DMS53 treated with DMSO at 0.1 percent for 48 hours (cell line): ENCODE data around the gene AGAP1.

ENCODE experiments used
- DNase-seq: peaks from one replicate; lab custom pipeline; 2025; ENCODE audit not compliant: unreplicated experiment; lab: John Stamatoyannopoulos, UW

Gene AGAP1

DNA sequence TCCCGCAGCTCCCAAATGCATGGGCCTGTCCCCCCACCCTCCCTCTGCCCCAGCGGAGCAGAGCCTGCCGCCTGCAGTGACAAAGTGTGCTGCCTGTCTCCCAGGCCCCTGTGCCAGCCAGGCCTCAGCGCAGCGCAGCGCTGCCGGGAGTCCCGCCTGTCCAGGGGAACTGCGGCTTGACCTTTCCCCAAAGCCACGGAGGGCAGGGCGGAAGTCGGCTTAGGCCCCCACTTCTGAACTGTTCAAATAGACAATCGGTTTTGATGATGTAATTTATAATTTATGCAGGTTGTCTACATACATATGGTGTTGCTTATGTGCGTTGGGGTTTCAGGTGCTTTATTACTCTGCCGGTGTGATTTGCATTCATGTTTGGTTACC, 667.2 kb downstream of the AGAP1 start:
- no peak for DNase-seq

DNA sequence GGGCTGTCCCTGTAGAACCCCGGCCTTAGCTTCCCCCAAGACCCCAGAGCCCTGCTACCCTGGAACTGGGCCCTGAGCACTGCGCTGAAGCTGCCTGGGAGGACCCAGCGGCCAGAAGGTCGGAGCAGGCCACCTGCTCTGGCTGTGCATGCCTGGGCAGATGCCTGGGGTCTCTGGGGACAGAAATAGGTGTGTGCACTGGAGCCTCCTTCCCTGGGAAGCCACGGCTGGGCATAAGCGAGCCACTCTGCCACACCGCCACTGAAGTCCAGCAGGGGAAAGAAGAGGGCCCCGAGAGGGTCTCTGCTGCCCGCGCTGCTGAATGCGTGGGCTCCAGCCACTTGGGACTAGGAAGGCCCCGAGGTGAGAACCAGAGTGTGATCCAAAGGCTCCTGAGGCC, 667.7 kb downstream of the AGAP1 start:
- DNase-seq, result no peak

DNA sequence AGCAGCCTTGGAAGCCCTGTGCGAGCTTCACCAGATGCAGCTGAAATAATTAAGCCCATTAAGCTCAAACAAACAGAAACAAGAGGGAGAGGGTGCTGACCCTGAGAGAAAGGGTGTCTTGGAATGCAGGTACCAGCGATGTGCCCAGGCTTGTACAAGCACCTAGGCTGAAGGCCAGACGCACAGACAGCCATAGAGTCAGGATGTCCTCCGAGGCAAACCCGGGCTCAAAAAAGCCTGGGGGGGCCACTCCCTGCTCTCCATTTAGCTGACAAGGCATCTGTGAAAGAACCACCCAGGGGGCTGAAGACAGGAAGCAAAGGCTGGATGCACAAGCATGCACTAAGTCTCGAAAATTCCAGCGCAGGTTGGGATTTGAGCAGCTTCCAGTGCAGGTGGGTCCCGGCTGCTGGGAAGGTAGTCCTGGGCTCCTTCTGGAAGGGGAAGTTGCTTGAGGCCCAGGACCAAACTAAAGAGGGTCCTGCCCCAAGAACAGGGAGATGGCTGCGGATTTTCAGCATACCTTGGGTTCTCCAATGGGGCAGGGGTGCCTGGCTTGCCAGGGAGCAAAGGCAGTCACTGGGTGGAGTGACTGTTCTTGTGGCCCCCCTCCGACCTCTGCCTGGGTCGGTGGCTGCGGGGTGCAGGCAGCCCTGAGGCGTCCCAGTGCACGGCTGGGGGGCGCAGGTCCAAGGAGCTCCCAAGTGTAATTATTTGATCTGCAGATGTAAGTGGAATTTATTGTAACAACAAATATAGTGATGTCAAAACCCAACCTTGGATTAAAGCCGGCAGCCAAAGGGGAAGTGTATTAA, 668.4 kb downstream of the AGAP1 start:
- DNase-seq, result no peak

DNA sequence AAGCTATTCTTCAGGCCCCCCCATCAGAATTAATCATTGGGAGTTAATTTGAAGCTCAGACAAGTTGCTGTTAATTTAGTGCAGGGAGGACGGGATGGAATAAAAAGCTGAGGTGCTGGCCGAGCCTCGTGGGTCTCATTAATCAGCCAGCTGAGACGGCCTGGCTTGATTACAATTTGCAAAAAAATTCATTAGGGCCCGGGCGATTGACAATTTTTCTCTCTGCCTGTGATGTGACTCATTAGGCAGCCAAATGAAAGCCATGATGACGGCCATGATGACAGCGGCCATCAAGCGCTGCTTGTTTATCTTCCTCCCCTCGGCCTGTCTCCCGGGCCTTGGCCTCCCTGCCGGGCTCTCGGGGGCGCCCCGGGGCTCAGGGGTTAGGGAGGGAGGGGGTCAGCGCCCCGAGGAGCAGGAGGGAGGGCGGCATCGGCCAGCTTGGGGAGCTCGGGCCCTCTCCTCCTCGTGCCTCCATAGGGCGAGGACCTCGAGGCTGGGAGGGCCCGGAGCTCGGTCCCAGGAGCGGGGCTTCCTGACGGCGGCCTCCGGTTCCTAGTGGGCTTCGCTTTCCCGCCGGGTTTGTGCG, 669.1 kb downstream of the AGAP1 start:
- DNase-seq, result no peak

DNA sequence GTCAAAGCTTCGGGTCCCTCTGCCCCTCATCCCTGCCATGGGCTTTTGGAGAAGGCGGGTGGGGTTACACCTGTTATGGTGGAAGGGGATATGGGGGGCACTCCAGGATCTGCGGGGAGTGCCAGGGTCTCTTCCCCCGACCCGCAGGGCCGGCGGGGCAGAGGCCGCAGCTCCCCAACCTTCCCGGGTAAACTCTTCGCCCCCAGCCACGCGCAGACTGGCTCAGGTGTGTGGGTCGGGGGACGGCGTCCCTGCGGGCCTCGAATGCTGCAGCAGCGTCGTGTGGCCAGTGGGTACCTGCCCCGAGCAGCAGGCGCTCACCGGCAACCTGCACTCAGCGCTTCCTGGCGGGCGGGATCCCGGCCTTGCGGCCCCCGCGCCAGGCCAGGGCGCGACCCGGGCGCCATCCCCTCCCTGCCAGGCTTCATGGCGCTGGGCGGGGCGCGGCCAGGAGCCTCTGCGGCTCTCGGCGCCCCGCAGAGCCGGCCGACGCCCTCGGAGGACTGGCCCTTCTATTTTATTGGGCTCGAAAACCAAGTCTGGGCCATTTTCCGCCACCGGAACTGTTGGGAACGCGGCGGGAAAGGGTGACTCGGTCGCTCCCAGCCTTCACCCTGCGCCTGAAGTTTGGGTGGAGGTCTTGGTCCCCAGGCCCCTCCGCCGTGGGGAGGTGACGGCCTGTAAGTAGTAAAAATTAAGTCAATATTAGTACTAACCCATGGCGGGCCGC, 669.8 kb downstream of the AGAP1 start:
- DNase-seq, result no peak

DNA sequence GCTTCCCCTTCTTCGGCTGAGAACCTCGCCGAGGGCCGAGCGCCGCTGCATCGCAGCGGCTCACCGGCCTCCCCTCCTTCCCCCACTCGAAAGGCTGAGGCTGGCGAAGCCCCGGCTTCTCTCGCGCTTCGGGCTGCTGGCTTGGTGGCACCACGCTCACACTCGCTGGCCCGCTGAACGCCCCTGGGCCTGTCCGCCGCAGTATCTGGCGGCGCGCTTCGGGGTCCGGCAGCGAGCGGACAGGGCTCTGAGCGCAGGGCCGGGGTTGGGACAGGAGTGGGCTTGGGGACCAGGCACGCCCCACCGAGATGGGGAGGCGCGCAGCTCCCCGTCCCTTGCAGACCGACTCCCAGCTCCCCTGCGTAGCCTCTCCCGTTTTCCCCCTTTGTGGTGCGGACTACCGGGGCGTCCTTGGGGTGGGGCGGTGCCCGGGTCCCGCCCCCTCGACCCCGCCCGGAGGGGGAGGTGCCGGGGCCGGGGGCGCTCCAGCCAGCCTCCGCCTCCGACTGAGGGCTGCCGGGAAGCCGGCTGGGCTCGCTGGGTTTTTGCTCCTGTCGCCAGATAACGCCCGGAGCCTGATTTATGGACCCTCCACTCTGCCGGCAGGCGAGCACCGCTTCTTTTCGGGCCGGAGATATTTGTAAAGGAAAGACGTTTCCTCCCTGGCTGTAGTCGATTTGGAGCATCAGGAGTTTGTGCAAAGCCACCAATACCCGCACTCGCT, 670.5 kb downstream of the AGAP1 start:
- peak; percentile 16 for DNase-seq

DNA sequence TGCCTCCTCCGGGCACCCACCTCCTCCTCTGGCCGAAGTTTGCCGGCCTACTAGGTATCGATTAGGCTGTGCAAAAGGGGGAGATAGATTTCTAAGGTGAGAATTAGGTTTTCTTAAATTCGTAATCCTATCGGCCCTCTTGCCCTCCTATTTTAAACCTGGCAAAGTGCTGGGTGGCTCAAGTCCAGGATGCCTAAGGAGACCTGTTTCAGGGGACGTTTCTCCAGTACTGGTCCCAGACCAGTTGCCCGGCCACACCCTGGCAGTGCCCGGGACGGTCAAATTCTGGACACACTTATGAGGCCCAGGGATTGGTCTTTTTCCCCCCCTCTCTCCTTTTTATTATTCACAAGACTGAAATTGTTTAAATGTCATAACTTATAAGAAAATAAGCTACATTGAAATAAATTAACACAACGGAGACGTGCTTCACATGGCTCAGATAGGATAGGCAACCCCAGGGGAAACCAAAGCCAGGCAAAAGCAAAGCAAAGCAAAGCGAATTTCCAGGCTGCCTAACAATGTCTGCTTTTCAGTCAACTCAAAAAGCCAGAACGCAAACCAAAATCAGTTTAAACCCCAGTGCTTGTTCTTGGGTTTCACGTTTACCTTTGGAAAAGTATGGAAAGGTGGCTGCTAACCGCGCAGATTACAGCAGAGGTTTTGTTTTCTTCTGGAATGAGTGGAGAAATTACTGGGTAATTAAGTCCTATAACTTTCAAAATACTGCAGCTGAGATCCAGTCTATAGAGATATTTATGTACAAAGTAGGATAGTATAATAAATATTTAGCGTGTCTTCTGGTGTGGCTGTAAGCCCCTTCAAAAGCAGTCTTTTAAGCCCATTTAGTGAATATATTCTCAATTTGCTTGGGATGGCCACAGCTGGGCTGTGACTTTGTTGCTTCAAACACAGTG, 671.3 kb downstream of the AGAP1 start:
- DNase-seq, result no peak

DNA sequence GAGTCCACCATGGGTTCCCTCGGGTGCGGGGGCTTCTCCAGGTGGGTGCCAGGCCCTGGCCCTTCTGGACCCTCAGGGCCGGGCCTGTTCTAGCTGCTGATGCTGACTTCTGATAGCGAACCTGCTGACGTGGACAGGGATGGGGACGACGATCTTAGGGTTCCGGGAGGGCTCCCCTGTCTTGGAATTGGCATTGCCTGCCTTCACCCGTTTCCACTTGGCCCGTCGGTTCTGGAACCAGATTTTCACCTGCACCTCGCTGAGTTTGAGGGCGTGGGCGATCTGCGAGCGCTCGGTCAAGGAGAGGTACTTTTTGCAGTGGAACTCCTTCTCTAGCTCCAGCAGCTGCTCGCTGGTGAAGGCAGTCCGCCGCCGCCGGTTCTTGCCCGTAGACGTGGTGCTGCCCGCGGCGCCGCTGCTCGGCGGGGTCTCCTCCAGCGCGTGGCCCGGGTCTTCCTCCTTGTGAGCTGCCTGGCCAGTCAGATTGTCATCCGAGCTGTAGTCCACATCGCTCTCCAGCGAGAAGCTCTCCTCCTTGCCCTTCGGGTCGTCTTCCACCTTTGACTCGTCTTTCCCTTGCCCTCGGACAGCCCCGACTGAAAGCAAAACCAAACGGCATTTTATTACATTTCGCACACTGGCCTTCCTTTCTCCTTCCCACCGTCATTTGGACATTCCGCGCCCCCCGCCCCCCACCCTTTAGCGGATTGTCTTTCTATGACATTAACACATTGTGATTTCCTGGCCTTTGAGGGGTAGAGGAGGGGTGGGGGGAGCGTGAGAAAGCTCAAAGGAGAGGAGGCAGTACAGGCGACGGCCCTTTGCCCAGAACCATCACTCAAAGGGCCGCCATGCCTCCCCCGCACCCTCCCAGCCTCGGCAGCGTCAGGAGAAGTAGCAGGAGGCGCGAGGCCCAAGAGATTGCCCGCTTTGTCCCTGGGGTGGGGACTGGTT, 672.3 kb downstream of the AGAP1 start:
- no peak for DNase-seq

DNA sequence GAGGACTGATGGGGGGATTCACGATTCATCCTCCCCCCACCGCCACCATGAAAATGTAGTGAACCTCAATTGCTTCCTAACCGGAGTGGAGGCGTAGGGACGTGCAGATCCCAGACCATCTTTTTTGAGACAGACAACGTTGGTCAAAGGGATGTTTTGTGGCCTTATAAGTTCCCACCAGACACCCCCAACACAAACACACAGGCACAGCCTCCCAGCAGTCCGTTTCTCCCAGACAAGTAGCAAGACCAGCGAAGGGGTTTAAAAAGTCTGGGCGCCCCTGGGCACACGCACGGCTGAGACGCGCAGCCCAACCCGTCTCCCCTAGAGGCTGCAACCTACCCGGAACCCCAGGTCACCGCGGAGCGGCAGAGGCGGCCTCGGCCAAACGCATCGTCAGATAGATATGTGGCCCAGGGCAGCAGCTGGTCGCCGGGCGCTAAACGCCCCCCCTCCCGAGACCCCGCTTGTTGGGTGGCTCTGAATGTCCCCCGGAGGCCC, 673.0 kb downstream of the AGAP1 start:
- DNase-seq, result no peak

DNA sequence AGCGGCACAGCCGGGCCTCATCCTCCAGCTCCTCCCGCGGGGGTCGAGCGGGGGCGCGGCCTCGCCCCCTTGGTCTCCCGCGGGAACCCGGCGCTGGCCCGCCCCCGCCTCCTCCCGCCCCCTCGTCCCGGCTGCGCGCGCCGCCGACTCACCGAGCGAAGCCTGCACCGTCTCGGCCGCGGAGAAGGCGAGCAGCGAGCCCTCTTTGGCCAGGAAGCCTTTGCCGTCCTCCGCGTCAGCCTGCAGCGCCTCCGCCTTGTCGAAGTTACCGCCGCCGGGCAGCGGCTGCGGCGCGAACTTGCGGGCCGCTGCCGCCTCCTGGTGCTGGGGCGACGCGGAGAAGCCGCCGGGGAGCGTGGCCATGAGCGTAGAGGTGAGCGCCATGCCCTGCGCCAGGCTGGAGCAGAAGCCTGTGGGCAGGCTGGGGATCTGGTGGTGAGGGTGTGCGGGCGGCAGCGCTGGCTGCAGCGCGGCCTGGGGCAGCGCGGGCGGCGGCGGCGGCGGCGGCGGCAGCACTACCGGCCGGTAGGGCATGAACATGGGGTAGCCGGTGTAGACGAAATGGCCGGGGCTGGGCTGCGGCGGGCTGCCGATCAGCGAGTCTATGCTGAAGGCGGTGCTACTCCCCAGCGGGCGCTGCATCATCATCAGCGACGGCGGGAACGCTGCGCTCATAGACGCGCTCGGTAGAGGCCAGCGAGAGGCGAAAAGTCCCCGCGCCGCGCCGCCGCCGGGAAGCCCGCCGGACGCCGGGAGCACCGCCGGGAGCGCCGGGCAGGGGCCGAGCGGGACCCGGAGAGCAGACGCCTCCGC, 673.7 kb downstream of the AGAP1 start:
- DNase-seq, result no peak

DNA sequence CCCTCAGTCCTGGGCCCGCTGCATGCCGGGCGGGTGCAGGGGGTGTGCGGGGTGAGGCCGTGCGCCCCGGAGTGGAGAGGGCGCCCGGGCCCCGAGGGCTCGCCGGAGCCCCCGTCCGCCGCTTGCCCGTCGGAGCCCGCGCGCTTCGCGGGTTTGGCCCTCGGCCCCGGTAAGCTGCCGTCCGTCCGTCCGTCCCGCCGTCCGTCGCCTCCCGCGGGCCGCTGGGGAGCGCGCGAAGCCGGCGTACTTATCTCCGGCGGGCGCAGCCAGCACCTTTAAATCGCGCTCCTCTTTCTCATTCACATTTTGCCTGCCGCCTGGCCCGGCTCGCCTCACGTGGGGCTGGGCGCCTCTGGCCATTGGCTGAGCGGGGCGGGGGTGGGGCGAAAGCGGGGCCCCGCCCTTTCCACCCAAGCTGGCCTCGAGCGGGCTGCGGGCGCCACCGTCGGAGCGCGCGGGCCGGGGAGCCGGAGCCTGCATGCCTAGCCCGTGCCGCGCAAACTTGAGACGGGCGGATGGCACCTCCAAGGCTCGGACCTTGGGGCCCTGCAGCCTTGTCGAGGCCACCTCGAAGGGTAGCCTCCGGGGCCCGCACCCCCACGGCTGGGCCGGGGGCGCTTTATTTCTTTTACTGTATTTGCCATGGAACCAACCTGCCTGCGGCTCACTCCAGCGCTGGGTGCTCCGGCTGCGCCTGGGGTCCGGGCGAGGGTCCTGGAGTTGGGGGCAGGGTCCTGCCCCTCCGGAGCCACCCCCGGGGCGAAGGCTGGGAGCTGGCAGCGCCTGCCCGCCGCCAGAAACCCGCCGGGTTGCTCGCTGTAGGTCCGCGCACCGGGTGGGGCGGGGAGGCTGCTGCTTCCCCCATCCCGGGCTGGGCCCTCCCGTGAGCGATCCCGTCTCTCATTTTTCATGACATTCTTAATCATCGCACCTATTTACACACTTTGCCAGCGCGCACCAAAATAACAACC, 674.6 kb downstream of the AGAP1 start, which contains the start of gene GBX2:
GBX2 (minus strand) TSS at position 277 of the 971 bp plus-strand sequence. CDS start 415 bp downstream, outside the sequence.
- no peak for DNase-seq

DNA sequence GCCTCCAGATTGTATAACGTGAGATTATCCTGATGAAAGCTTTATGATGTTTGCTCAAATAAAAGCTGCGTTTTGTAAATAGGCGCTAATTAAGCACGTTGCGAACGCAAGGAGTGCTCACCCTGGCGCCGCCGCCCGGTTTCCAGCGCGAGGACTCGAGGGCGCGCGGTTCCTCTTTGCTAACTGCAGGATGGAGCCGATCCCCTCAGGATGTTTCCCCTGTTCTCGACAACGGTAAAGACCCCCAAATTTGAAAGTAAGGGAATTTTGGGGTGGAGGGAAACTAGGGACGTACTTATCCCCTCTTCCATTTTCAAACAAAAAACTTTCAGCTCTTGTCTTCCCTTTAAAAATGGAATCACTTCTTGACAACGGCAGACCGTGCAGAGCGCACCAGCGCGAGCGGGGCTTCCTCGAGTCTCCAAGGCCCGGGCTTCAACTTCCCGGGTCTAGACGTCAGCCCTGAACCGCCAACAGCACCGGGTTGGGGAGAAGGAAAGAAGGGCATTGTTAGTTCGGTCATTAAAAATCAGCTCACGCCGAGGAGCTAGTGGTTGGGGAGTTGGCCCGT, 675.4 kb downstream of the AGAP1 start:
- no peak for DNase-seq

DNA sequence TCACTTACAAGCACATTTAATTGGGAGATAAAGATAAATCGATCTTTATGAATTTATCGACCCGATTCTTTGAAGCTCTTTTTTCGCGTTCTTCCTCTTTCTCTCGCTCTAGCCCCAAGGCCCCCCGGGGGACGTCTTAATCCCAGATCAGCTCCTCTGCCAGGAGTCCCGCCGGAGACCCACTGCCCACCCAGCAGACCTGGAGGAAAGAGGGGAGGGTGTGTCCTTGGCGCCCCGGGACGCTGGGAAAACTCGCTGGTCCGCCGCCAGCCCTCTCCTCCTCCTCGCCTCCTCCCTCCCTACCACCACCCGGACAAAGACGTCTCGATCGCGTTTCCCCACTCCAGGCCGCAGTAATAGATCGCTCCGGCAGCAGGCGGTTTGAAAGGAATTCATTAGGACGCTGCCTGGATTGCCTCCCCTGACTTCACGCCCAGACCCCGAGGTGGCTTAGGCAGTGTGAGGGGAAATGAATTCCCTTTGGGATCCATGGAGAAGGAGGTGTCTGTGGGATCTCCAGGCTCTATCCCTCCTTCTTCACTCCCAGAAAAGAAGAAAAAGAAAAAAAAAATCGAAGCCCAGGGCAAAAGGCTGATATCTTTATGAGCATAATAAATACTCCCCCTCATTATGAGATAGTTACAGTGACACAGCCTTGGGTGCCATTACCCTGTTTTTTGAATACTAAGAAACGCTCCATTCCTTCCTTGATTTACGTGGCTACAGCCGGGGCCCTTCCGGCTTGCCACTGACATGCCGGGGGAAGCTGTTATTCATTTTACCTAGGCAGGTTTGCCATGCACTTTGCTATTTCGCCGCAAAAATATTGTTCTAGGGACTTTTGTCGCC, 676.1 kb downstream of the AGAP1 start:
- DNase-seq, result no peak

DNA sequence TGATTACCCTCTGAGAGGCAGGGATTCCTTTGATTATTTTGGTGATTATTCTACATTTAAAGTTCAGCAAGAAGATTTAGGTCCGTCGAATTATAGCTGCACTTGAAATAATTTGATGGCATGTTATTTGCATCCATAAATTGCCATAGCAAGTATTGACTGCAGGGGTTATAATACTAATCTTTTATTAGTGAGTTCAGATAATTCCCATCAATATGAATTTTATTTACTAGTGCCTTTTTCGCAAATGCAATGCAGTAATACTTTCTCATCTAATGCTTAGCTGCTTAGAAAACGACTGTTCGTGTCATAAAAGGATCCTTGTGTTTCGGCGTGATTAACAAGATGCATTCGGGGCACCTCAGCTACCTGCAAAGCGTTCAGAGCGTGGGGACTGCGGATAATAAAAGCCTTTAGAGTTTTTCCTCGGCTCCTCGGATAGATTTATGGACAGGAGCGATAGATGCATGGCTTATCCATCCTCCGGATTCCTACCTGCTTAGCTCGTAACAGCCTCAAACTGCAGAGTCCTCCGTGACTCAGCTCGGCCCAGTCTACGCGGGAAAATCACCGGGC, 676.8 kb downstream of the AGAP1 start:
- no peak for DNase-seq

DNA sequence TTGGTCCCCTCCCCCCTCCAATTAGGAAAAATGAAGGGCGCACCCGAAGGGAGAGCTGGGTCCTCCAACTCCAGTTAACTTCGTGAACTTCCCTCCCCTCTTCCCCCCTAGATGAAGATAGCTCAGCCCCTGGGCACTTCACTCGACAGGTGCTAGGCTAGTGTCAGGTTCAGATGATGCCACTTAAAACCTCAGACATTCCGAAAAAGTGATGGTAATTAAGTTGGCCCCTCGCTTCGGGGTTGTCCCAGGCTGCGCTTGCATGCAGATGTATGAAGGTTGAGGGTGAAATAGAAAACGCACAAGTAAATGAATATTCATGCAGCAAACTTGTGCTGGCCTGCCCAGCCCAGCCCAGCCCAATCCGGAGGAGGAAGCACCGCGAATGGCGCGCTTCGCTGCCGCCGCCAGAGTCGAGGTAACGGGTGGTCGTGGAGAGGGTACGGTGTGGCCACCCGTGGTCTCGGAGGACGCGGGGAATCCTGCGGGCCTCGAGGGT, 677.4 kb downstream of the AGAP1 start:
- DNase-seq, result no peak
